ENCODE results near the gene GNAT3. TPM values are rescaled to one million over a fixed set of nuclear protein-coding genes. Genes with fewer than 3 reads are reported as not detected.
A peak's percentile ranks its signal among the peaks of the same experiment; 100 is the strongest.

GNAT3 gene
- total RNA-seq, 4 donors from 2014 or later, result not detected

GRCh38 chr7:80498481-80499349 lies 13.1 kb downstream of the GNAT3 start:
- Histone ChIP-seq H3K27me3 (no peaks in the 10 kb centered on the region), H3K36me3 (no peaks in the 10 kb centered on the region), H3K9me3 (no peaks in the 10 kb centered on the region), H3K27ac (peak overlapping the region in 2 of 4 donors; percentile 15 to 74), H3K4me1 (peaks cover 0 to 15% (median 1%) of the 10 kb centered on the region in 4 donors), H3K4me3 (no peak overlapping the region)
- TF ChIP-seq POLR2A (IDR thresholded peaks at IDR 0.05) (no peak), EP300 (IDR thresholded peaks at IDR 0.05) (no peak), CTCF (IDR thresholded peaks at IDR 0.05) (no peak)
- 37 to 39% methylated on average over 4 of the region's 4 CpGs for WGBS, 2 donors
- DNase-seq (ENCODE audit: low spot score in 2 of 2), result no peak

GRCh38 chr7:80496586-80496985 lies 15.3 kb downstream of the GNAT3 start:
- Histone ChIP-seq H3K27ac (no peak overlapping the region), H3K36me3 (no peaks in the 10 kb centered on the region), H3K4me1 (peaks cover 0 to 15% (median 1%) of the 10 kb centered on the region in 4 donors), H3K4me3 (no peak overlapping the region), H3K9me3 (no peaks in the 10 kb centered on the region), H3K27me3 (no peaks in the 10 kb centered on the region)
- no peak for TF ChIP-seq EP300 (IDR thresholded peaks at IDR 0.05)
- TF ChIP-seq POLR2A (IDR thresholded peaks at IDR 0.05), result no peak
- no peak for TF ChIP-seq CTCF (IDR thresholded peaks at IDR 0.05)
- WGBS, 2 donors, result 65 to 73% methylated on average over 3 of the region's 3 CpGs
- DNase-seq (ENCODE audit: low spot score in 2 of 2), result no peak

- no peaks in the 10 kb centered on the region for H3K36me3 ChIP-seq
- WGBS, 2 donors, result 96 to 98% methylated on average over 1 of the region's 1 CpG
These were observed 18.6 kb downstream of the GNAT3 start for GRCh38 chr7:80493121-80493849.

GRCh38 chr7:80491462-80491861 lies 20.4 kb downstream of the GNAT3 start:
- TF ChIP-seq POLR2A (IDR thresholded peaks at IDR 0.05) (no peak), EP300 (IDR thresholded peaks at IDR 0.05) (no peak), CTCF (IDR thresholded peaks at IDR 0.05) (no peak)
- H3K9me3 ChIP-seq, result no peaks in the 10 kb centered on the region
- 79% methylated on average over 4 of the region's 4 CpGs for WGBS, 2 donors
- no peak for DNase-seq (ENCODE audit: low spot score in 2 of 2)
- H3K27me3 ChIP-seq, result no peaks in the 10 kb centered on the region
- no peaks in the 10 kb centered on the region for H3K4me1 ChIP-seq
- H3K27ac ChIP-seq, result no peak overlapping the region
- H3K4me3 ChIP-seq, result no peak overlapping the region
- no peaks in the 10 kb centered on the region for H3K36me3 ChIP-seq

More at GRCh38 chr7:80493121-80493849, 18.6 kb downstream of the GNAT3 start:
- no peak for TF ChIP-seq CTCF (IDR thresholded peaks at IDR 0.05)
- no peak for TF ChIP-seq EP300 (IDR thresholded peaks at IDR 0.05)
- TF ChIP-seq POLR2A (IDR thresholded peaks at IDR 0.05), result no peak
- Histone ChIP-seq H3K27me3 (no peaks in the 10 kb centered on the region), H3K27ac (no peak overlapping the region), H3K9me3 (no peaks in the 10 kb centered on the region), H3K4me3 (no peak overlapping the region), H3K4me1 (peaks cover 0 to 3% (median 1%) of the 10 kb centered on the region in 4 donors)
- no peak for DNase-seq (ENCODE audit: low spot score in 2 of 2)
